Measurements from ENCODE around the gene PRDM2.

Gene PRDM2

GRCh38 chr1:13733711-13734110, 33.7 kb downstream of the PRDM2 start:
- DNase-seq, result no peak

DNA sequence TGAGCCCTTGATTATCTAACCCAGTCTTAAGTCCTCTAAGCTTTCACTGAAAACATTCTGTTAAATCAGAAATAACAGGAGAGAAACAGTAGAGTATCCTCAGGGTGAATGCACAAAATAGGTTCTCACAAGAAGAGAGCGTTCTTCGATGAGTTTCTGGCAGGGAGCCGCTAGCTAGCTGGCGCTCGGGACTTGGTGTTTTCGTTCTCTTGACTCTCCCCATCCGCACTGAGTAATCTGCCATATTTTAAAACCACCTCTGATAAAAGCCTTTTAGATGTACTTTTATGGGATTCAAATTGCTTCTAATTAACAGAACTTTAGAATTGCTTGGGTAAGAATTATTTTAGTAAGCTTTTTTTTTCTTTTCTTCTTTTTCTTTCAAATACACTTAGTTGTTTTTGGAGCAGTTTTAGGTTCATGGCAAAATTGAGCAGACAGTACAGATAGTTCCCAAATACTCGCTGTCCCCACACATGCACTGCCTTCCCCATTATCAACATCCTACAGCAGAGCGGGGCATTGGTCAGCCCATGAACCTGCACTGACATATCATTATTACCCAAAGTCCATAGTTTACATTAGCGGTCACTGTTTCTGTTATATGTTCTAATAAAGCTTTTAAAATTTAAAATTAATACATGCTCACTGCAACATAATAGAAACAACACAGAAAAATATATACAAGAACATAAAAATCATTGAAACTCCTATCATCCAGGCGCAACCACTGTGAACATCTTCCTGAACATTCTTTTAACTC, 35.4 kb downstream of the PRDM2 start:
- DNase-seq, result no peak

- DNase-seq, result no peak
These were observed 37.4 kb downstream of the PRDM2 start for GRCh38 chr1:13737398-13737797.

- DNase-seq, result no peak
These were observed 46.4 kb downstream of the PRDM2 start for GRCh38 chr1:13746342-13746741.

DNA sequence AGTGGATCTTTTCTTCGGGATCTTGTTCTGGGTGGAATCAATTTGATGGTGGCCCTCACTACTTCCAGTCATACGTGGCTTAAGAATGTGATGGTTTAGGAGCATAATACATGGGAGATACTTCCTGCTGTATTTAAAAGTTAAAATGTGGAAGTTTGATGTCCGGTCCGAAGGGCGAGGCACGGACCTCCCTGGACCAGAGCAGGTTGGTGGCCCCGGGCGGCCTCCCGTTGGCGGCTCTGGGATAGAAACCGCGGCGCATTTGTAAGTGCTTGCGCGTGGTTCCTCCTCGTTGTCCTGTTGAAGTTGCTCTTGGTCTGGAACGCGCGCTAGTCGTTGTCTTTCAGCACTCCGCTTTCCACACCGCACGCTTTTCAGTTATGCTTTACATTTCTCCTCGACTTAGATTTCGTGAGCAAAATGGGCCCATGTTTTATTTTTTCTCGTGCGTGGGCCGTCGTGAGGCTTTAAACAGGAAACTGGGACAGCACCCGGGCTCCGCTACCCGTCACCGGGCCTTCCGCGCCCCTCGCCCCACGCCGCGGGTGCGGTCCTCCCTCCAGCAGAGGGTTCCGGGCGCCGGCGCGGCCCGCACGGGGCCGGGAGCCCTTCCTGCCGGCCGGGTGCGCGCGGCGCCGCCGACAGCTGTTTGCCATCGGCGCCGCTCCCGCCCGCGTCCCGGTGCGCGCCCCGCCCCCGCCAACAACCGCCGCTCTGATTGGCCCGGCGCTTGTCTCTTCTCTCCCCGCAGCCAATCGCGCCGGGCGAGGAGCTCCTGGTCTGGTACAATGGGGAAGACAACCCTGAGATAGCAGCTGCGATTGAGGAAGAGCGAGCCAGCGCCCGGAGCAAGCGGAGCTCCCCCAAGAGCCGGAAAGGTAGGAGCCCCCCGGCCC, 48.9 kb downstream of the PRDM2 start:
- peak; percentile 98 for DNase-seq

- DNase-seq, result peak; percentile 54
These were observed 49.8 kb downstream of the PRDM2 start for GRCh38 chr1:13749543-13750341.

DNA sequence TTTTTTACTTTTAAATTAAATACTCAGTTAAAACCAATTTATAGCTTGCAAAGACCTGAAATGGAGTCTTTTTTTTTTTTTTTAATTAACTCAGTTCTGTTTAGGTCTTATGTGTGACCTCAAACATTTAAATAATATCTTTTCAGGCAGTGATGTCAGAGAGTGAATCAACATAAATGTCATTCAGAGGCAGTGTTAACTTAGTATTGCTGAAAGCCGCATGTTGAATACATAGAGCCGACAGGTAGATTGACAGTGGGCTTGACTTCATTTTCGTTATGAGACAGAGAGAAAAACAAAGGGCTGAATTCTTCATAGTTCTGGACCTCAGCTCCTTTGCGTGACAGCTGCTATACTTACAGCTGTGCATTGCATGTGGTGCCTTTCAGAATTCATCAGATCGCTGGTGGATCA, 51.5 kb downstream of the PRDM2 start:
- DNase-seq, result no peak

DNA sequence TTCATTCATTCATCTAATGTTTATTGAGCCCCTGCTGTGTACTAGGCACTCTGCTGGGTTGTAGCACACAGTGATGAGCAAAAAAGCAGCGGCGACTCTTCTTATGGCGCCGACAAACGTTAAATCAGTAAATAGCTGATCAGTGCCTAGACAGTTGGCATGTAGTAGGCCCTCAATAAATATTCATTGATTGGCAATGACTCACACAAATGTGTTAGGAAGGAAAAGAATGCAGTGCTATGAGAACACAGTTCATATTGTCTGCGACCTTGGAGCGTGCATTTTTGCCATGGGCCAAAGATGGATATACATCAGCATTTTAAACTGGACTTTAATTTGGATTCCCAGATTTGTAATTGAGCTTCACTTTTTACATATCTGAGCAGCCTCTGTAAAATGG, 52.0 kb downstream of the PRDM2 start:
- no peak for DNase-seq

DNA sequence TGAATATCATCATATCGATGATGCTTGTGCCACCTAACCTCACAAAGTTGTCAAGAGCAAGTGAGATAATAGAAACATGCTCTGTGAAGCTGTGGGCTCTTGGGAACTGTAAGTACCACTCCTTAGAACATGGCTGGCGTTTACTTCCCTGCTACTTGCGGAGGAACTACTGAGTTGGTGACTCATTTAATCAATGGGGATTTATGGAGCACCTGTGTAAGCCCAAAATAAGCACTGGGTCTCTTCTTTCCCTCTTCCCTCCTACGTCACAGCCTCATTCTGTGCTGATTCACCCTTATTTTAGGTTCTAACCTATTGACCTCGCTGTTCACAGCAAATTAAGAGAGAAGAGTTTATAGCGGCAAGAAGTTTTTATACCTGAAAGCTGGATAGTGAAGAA, 52.9 kb downstream of the PRDM2 start:
- DNase-seq, result no peak

- DNase-seq, result no peak
These were observed 53.8 kb downstream of the PRDM2 start for GRCh38 chr1:13753636-13754402.

DNA sequence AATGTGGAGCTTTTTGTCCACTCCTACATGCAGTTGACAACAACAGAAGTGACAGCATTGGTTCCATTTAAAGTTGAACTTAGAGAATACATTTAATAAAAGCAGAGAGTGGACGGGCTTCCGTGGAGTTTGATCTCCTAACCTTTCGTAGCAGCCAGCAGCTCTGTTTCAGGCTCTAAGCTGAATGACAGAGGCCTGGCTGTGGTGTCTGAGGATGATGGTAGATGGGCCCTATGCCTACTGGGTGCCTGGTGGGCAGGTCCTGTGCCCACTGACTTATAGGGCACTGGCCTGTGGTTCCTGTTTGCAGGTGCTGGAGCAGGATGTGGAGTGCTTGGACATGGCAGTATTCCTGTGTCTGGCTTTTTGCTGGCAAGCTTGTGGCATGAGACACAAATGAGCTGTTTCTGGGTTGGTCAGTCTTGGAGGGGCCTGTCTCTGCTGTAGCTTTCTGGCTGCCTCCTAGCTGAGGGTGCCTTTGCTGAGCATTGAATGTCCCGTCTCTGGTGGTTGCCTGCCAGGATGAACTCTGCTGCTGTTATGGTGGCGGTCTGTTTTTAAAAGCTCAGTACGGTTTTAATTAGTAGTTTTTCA, 54.6 kb downstream of the PRDM2 start:
- no peak for DNase-seq

GRCh38 chr1:13756557-13757315, 56.7 kb downstream of the PRDM2 start:
- peak; percentile 23 for DNase-seq

DNA sequence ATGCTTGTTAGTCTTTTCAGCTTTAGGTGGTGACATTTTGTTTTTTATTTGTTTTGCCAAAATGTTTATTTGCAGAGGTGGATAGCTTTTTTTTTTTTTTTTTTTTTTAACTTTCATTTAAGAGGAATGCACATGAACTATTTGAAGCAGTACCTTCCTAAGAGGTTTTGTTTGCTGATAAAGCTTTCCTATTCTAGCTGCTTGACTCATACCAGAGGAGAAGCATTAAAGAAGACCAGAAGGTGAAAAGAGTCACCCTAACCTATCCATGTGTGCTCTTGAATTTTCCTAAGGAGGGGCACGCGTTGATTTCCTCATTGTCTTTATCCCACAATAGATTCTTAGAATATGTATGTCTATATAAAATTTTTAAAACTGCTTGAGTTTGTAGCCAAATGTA, 57.7 kb downstream of the PRDM2 start:
- DNase-seq, result no peak

- no peak for DNase-seq
These were observed 59.1 kb downstream of the PRDM2 start for GRCh38 chr1:13759072-13759471.

DNA sequence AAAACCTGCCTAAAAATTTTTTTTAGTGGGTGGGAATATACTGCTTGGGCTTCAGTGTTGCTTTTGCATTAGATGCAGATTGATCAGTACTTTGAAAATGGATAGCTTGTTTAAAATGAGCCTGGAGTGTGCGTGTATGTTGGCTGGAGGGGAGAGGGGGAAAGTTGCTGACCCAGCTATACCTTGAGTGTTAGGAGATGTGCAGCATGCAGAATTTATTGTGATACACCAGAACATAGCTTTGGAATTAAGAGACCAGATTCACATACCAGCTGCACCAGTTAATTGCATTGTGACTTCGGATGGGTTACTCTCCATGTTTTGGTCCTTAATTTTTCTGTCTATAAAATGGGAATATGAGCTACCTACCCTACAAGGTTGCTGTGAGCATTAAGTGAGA, 60.4 kb downstream of the PRDM2 start:
- no peak for DNase-seq

DNA sequence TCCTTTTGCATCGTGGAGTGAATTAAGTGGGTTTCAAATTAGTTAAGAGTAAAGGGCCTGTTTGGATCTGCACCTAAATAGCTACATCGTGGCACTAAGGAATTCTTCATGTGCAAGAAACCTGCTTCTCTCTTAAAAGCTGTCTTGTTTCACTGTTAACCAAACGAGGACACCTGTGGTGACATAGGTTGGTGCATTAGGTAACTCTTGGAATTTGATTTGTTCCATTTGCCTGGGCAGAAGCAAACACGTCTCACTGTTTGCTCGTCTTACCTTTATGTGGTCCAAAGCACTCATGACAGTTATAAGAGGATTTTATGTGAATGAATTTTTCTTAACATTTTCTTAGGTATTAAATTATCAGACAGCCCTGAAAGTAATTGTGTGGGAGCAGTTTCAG, 60.9 kb downstream of the PRDM2 start:
- no peak for DNase-seq

GRCh38 chr1:13761883-13762282, 61.9 kb downstream of the PRDM2 start:
- no peak for DNase-seq

DNA sequence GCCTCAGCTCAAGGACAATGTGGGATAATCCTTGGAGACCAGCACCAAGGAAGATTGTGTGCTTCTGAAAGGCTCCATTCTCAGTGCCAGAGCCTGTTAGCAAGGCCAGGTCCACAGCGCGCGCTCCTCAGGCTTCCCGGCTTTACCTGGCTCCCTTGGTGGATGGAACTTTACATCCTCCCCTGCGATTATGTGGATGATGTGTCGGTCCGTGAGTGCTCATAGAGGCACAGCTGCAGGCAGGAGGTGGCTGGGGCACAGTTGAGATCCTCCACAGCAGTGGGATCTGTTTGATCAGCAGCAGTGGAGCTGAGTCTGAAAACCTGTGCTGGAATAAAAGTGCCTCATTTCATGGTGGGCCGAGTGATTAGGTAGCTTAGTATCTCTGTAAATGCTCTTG, 62.7 kb downstream of the PRDM2 start:
- no peak for DNase-seq

DNA sequence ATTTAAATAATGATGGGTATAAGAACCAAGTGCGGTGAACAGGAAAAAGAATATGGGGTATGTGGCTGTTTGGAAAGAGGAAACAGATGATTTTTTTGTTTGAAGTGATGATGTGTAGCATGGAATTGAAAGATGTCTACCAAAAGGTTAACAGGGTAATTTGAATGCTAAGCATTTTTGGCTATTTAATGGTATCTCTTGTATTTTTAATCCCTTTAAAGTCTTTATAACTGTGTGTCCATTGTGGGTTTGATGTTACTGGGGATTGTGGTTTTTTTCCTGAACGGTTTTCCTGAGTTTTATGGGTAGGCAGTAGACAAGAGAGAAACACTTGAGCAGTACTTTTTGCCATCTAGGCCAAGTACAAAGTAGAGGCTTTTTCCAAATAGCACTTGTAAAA, 63.2 kb downstream of the PRDM2 start:
- DNase-seq, result no peak

GRCh38 chr1:13763991-13764390, 64.0 kb downstream of the PRDM2 start:
- no peak for DNase-seq

DNA sequence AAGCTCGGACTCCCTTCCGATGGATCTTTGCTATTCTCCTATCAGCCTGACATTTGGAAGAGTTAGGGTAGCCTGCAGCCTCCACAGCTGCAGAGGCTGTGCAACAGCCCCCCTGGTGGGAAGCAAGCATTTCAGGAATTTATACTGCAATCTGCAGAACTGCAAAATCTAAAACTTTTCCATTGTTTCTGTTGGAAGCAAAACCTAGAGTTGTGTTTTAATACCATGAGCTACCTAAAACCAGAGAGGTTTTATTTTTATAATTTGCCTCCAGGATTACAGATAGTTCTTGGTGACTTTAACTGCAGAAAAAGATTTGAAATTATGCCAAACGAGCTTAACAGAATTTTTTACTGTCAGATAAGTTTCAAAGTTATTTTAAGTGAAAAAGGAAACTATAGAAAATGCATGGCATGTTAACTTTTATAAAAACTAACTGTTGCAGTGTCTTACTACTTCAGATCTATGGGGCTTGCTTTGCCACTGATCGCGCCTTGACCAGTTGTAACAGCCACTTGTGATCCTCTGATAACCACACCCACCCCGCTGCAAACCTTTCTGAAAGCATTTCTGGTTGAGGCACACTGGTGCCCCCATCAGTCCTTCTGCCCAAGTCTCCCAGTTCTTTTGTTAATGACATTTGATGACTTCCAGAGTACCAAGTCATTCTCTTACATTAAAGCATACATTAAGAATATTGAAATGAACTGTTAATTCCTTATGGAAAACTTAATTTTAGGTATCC, 64.8 kb downstream of the PRDM2 start:
- DNase-seq, result no peak

Measured in NCI-H345 (cell line).